Jurkat, Clone E6-1 (cell line): ENCODE data around the gene CLCA2.

Experiments used
- DNase-seq: peaks from one replicate; pipeline ENCODE4 v3.0.0-alpha.2; 2011; ENCODE audit warnings: low read depth, low spot score
- H3K4me3 ChIP-seq: 2 replicates; pipeline ENCODE4 v1.5.1; 2011; ENCODE audit warnings: mild to moderate bottlenecking, low read length, control low read depth, moderate library complexity

The CLCA2 gene

GRCh38 chr1:86466109-86466844, 42.3 kb downstream of the CLCA2 start:
- no peak for DNase-seq
- H3K4me3 ChIP-seq, result no peak overlapping the region

DNA sequence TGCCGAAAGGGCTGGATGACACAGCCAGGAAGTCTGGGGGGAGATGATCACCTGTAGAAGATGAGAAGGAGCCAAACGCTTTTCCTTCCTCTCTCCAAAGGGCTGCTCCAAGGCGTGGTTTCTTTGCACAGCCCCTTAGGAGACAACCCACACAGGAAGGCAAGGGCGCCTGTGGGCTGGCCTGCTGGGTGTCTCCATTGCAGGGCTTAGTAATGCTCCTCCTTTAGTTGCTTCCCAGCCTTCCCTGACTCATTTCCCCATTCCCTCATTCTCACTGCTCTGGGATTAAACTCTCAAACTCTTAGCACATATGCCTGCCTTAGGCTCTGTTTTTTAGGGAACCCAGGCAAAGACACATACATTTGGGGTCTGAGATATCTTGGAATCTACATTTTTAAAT, 43.0 kb downstream of the CLCA2 start:
- DNase-seq, result no peak
- H3K4me3 ChIP-seq, result no peak overlapping the region

GRCh38 chr1:86468501-86468977, 44.6 kb downstream of the CLCA2 start, which contains the start of gene CLCA1:
CLCA1 (plus strand) TSS chr1:86468927; CDS start chr1:86468972, 45 bp downstream.
- no peak within 1 kb of the TSS for H3K4me3 ChIP-seq
- peak; percentile 58 for DNase-seq

DNA sequence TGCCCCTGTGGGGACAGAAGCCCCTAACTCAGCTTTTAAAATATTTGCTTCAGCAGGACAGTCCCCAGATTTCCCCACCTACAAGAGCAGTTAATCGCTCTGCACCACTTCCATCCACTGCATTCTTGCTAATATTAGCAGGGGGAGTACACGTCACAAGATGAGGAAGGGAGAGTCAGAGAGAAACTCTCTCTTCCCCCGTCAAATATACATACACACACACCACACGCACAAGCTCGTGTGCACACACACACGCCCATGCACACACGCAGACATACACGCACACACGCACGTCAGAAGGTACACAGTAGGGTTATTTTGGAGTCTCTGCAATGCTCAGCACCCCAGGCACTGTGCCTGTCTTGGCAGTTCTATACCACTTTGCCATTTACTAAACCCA, 46.9 kb downstream of the CLCA2 start:
- H3K4me3 ChIP-seq, result no peak overlapping the region
- DNase-seq, result no peak

DNA sequence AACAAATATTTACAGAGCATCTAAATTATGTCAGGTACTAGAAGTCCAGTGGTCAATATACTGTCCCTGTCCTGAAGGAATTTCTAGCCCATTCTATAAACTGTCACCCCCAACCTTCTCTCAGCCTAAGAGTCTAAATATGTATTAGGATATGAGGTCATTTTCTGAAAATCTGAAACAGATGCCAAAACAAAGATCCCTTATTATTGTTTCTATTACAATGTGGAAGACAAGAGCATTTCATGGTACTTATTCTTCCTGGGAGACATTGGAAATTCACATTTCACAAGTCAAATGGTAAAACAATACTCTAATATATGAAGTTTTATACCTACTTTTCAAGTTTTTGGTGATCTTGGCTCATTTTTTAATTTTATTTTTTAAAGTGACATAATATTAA, 47.3 kb downstream of the CLCA2 start:
- DNase-seq, result no peak

DNA sequence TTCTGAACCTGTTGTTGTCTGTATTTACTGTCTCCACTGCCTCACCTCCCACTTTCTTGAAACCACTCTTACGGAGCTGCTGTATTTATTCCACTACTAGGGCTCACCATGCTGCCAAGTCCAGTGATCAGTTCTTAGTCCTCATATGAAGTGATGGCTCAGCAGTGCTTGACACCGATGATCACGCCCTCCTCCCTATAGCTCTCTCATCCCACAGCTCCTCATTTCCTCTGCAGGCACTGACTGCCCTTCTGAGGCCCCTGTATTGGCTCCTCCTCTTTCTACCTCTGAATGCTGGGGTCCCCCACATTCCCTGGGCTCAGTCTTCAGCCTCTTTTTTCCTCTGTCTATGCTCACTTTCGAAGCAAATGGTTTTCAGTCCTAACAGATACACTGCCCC, 48.2 kb downstream of the CLCA2 start:
- DNase-seq, result no peak
- H3K4me3 ChIP-seq, result no peak overlapping the region

More for the DNA sequence above, 47.3 kb downstream of the CLCA2 start:
- no peak overlapping the region for H3K4me3 ChIP-seq

GRCh38 chr1:86472767-86473166, 48.8 kb downstream of the CLCA2 start:
- H3K4me3 ChIP-seq, result no peak overlapping the region
- DNase-seq, result no peak

GRCh38 chr1:86477256-86477655, 53.3 kb downstream of the CLCA2 start:
- no peak overlapping the region for H3K4me3 ChIP-seq
- no peak for DNase-seq

DNA sequence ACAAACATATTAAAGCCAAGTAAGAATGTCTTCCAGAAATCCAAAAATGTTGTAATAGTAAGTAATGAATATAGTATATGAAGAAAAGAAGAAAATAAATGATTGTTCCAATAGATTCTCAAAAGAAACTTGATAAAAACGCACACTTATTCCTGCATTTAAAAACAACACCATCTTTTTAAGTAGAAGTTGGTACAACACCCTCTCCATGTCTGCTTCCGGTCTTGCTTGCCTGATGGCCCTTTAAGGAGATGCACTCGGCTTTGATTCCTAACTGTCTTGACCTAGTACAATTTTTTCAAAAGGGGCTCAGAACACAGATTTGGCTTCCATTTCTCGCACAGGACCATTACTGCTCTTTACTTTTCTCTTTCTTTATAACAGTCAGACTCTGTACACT, 53.7 kb downstream of the CLCA2 start:
- no peak overlapping the region for H3K4me3 ChIP-seq
- no peak for DNase-seq

GRCh38 chr1:86478416-86479156, 54.6 kb downstream of the CLCA2 start:
- no peak overlapping the region for H3K4me3 ChIP-seq
- DNase-seq, result no peak

GRCh38 chr1:86481966-86482365, 58.0 kb downstream of the CLCA2 start:
- no peak for DNase-seq
- H3K4me3 ChIP-seq, result no peak overlapping the region

DNA sequence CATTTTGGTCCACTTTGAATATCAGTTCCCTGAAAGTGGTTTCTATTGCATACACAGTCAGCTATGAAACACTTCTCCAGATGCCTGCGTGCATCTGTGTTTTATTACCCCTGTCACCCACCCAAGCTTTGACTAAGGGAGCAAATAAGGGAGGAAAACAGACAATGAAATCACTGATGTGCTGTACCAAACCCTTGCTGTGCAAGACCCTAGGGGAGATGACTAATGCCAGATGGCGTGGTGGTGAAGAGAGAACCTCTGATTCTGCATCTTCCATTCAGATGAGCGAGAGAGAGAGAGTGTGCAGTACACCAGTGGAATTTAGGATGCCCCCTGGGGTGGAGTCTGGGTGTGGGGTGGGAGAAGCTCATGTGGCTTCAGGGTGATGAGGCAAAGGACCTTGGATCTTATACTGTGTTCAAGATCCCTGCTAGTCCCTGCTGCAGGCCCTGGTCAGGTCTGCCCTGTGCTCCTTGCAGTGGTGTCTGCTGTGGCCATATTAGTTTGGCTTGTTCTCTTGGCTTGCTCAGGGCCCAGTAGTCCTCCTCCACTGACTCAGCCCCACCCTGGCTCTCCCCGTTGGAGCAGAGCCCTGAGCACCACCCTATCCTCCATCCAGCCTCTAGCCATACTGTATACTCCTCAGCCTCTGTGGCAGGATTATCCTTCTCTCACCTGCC, 63.3 kb downstream of the CLCA2 start:
- DNase-seq, result no peak
- no peak overlapping the region for H3K4me3 ChIP-seq

DNA sequence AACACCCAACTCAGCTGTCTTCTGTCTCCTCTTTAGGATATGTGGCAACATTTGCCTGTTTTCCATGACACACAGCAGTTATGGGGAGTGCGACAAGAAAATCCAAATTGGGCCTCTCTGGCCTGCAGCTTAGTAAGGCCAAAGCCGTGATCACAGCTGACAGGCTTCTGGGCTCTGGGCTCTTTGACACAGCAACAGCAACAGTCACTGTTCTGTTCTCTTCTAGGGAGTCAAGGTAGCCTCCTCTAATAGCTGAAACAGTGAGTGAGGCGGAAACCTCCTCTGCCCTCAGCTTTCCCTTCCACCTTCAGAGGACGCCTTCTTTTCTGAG, 63.8 kb downstream of the CLCA2 start:
- H3K4me3 ChIP-seq, result no peak overlapping the region
- DNase-seq, result no peak

GRCh38 chr1:86489242-86489878, 65.4 kb downstream of the CLCA2 start:
- no peak for DNase-seq
- no peak overlapping the region for H3K4me3 ChIP-seq

DNA sequence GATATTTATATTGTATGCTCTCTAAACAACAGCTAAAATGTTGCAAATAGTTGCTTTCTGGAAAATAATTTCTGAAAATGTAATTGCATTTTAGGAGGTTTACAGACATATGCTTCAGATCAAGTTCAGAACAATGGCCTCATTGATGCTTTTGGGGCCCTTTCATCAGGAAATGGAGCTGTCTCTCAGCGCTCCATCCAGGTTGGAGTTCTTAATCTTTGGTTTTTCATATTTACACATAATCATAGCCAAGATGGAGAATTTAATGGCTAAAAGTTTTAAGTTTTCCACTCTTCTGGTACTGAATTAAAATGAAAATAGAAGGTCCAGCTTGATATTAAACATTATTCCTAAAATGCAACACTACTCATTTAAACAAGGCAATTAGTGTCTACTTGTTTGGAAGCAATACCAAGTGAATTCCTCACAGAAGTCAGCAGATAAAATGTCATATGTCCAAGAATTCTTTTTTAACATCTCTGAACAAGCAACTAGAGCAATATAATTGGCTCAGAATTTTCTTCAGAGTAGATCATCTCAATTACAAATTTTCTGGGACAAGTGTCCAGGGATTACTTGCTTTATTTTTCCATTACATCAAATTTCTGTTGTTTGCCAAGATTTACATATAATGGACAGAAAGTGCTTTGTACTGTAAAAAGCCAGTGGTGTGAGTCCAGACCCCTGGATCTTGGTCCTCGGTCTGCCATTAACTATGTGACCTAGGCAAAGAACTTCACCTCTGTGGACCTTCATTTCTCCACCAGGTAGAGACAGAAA, 67.4 kb downstream of the CLCA2 start:
- H3K4me3 ChIP-seq, result no peak overlapping the region

DNA sequence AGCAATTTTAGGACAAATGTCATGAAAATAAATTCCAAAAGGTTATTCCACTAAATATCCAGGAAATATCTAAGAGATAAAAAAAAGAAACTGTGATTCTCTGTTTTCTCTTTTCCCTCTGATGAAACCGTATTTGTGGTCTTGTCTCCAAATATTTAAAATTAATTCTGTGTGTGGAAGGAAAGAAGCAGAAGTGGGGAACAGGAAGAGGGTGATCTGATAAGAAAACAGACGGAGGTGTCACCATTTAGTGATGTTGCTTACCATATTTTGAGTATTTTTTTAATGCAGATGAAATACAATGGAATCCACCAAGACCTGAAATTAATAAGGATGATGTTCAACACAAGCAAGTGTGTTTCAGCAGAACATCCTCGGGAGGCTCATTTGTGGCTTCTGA, 74.3 kb downstream of the CLCA2 start:
- DNase-seq, result no peak
- no peak overlapping the region for H3K4me3 ChIP-seq

More for the DNA sequence above, 67.4 kb downstream of the CLCA2 start:
- DNase-seq, result no peak

DNA sequence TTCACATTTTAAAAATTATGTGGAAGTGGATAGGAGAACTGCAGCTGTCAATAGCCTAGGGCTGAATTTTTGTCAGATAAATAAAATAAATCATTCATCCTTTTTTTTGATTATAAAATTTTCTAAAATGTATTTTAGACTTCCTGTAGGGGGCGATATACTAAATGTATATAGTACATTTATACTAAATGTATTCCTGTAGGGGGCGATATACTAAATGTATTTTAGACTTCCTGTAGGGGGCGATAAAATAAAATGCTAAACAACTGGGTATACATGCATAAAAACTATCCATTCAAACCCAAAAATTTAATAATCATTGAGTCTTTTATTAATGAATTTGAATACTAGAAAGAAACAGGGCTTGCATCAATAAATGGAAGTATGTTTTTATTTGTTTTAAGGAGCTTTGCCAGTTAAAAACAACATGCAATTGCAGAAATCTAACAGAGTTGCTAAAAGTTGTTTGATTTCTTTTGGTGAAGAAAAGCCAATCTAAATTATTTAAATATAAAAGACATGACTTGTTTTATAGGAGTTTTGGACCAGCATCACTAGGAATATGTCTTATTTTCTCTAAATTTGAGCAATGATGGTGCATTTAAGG, 76.1 kb downstream of the CLCA2 start:
- H3K4me3 ChIP-seq, result no peak overlapping the region
- peak; percentile 39 for DNase-seq

DNA sequence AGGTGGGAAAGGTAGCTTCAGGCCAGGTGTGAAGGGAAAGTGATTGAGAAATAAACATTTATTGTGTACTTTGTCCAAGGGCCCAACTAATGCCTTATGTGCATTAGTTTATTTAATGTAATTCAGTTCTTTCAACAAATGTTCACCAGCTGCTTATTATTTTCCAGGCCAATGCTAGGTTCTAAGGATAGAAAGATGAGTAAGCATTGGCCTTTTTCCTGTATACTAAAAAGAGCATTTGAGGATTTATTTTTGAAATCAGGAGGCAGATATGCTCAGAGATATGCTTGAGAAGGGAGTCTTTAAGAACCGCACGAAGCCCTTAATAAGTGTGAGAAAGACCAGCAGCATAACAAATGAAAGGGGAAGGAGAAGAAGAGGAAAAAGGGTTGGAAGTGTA, 76.7 kb downstream of the CLCA2 start:
- no peak overlapping the region for H3K4me3 ChIP-seq
- no peak for DNase-seq
